SK-N-MC (cell line): ENCODE results near the gene GPR42.

Experiments
- EZH2 ChIP-seq: fragments of 200-600 bp; sonication (generic); IDR thresholded peaks from one replicate; pipeline ENCODE4 v1.6.1; 2017; ENCODE audit warnings: antibody characterized with exemption
- POLR2AphosphoS5 ChIP-seq: IDR thresholded peaks from 2 replicates; pipeline ENCODE4 v1.6.1; 2012; ENCODE audit warnings: mild to moderate bottlenecking, low read depth, low read length, borderline replicate concordance

DNA sequence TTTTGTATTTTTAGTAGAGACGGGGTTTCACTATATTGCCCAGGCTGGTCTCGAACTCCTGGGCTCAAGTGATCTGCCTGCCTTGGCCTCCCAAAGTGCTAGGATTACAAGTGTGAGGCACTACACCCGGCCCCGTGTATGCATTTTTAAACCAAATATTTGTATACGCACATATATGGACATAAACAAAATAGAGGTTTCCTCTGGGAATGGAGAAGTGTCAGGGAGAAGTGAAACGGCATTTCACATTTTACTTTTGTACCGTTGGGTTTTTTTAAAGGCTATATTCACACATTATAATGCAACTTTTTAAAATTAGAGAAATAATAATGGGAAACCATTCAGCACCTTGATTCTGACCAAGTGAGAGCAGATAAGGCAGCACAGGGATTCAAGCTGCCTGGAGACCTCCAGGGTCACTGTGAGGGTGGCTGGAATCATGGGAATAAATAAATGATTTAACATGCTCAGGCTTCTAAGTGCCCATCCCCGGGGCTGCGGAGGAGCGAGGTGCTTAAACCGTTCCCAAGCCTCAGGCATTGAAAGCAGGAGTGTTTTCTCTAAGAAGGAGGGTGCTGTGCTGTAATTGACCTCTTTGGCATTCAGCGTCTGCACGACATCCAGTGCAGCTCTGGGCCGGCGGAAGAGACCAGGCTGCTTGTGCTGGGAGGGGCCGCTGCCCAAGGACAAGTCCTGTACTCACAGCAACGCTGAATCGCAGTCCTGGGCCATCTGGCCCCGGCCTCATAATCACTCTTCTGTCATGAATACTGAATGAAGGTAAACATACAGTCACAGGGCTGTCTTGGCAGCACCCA is 24.7 kb downstream of the GPR42 start:
- TF ChIP-seq POLR2AphosphoS5 (no peak), EZH2 (no peak)
